Endodermal cell (in vitro differentiated cells): Measurements from ENCODE around the gene EIF1AX. TPM values are rescaled to one million over a fixed set of nuclear protein-coding genes. Genes with fewer than 3 reads are reported as not detected.

ENCODE experiments used
- DNase-seq: peaks from one replicate; pipeline ENCODE4 v3.0.0-alpha.2; 2017
- H3K27ac ChIP-seq: 2 replicates; pipeline ENCODE4 v1.5.1; 2013; ENCODE audit warnings: mild to moderate bottlenecking, low read depth, low read length, moderate library complexity
- H3K27me3 ChIP-seq: 2 replicates; pipeline ENCODE4 v1.6.1; 2013; ENCODE audit warnings: mild to moderate bottlenecking, low read length, moderate library complexity; ENCODE audit not compliant: insufficient read depth, control insufficient read depth, poor library complexity, severe bottlenecking
- H3K36me3 ChIP-seq: 2 replicates; pipeline ENCODE4 v1.7.0; 2013; ENCODE audit warnings: mild to moderate bottlenecking, low read length, moderate library complexity; ENCODE audit not compliant: control insufficient read depth, insufficient read depth
- H3K4me1 ChIP-seq: one replicate; pipeline ENCODE4 v1.7.0; 2013; ENCODE audit warnings: low read length; ENCODE audit not compliant: control insufficient read depth, insufficient read depth
- H3K4me3 ChIP-seq: 2 replicates; pipeline ENCODE4 v1.5.1; 2013; ENCODE audit warnings: mild to moderate bottlenecking, low read length, moderate library complexity
- H3K9ac ChIP-seq: 2 replicates; pipeline ENCODE4 v1.6.1; 2013; ENCODE audit warnings: mild to moderate bottlenecking, low read length, moderate library complexity; ENCODE audit not compliant: poor library complexity, severe bottlenecking; ENCODE audit errors: extremely low read depth
- H3K9me3 ChIP-seq: 2 replicates; pipeline ENCODE4 v1.6.1; 2013; ENCODE audit warnings: mild to moderate bottlenecking, low read length, moderate library complexity; ENCODE audit not compliant: control insufficient read depth
- H3K27ac Mint-ChIP-seq: 2 replicates; pipeline ENCODE4 v1.8.0; 2020; ENCODE audit warnings: mixed read lengths
- H3K27me3 Mint-ChIP-seq: 2 replicates; pipeline ENCODE4 v1.8.0; 2021; ENCODE audit warnings: mild to moderate bottlenecking, mixed read lengths; ENCODE audit not compliant: insufficient read depth
- H3K36me3 Mint-ChIP-seq: 2 replicates; pipeline ENCODE4 v1.8.0; 2020; ENCODE audit warnings: low read depth, mixed read lengths
- H3K4me1 Mint-ChIP-seq: 2 replicates; pipeline ENCODE4 v1.8.0; 2020; ENCODE audit warnings: mixed read lengths
- H3K4me3 Mint-ChIP-seq: 2 replicates; pipeline ENCODE4 v1.8.0; 2020; ENCODE audit warnings: mild to moderate bottlenecking, moderate library complexity, mixed read lengths
- H3K9me3 Mint-ChIP-seq: 2 replicates; pipeline ENCODE4 v1.8.0; 2020; ENCODE audit warnings: mild to moderate bottlenecking, mixed read lengths
- WGBS, 2 experiments: methylation state at CpG; one replicate each; pipeline versions ENCODE4 v1.1.5 to v1.1.7; 2013; ENCODE audit warnings: missing lambda C conversion rate in 2 of 2, mixed read lengths in 1 of 2; ENCODE audit not compliant: insufficient coverage in 1 of 2, insufficient read length in 1 of 2; 5-methylcytosine and 5-hydroxymethylcytosine counted together
- total RNA-seq, 2 donors: library from RNA; stranded (reverse); fragmentation: NEBNext Ultra II Directional in 1 of 2; extraction: Animal tissue kit (Norgen Biotek cat#: 25700) in 1 of 2; gene quantifications; 2 replicates in 1 of 2; 3 replicates in 1 of 2; pipeline ENCODE4 v1.2.1, GENCODE V29; 2021
- TF ChIP-seq, protein P1 (sequence below): fragments of 200-600 bp; sonication (generic); conservative IDR thresholded peaks from 2 replicates; pipeline ENCODE4 v1.5.0; 2021; ENCODE audit warnings: antibody characterized with exemption, mild to moderate bottlenecking

The EIF1AX gene
- total RNA-seq, 2 donors from 2014 or later: 98.3 to 121 TPM

DNA sequence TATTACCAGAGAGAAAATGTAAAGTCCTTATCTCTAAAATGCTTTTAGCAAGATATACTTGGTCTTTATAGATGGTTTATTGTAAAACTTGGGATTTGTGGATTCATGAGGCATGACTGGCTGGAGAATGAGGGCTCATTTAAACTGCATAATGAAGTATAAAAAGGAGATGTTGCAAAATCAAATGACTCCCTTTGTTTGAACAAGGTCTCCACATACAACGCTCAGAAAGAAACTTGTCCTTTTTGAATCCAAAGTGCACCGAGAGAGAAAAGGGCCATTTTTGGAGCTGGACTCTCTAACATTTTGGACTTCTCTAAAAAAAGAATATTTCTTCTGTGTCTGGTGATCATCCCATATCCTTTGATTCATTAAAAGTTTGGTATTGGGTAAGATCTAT, 7.7 kb upstream of the EIF1AX start:
- peaks cover 13% of the 10 kb centered on the region for H3K36me3 Mint-ChIP-seq
- TF ChIP-seq, protein P1, sequence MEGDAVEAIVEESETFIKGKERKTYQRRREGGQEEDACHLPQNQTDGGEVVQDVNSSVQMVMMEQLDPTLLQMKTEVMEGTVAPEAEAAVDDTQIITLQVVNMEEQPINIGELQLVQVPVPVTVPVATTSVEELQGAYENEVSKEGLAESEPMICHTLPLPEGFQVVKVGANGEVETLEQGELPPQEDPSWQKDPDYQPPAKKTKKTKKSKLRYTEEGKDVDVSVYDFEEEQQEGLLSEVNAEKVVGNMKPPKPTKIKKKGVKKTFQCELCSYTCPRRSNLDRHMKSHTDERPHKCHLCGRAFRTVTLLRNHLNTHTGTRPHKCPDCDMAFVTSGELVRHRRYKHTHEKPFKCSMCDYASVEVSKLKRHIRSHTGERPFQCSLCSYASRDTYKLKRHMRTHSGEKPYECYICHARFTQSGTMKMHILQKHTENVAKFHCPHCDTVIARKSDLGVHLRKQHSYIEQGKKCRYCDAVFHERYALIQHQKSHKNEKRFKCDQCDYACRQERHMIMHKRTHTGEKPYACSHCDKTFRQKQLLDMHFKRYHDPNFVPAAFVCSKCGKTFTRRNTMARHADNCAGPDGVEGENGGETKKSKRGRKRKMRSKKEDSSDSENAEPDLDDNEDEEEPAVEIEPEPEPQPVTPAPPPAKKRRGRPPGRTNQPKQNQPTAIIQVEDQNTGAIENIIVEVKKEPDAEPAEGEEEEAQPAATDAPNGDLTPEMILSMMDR: no peak
- 100% methylated on average over 1 to 2 of the region's 2 CpGs for WGBS, 2 experiments
- H3K4me3 Mint-ChIP-seq: no peak overlapping the region
- DNase-seq: no peak
- peaks cover 14% of the 10 kb centered on the region for H3K36me3 ChIP-seq
- no peak overlapping the region for H3K27ac Mint-ChIP-seq
- H3K9me3 Mint-ChIP-seq: peaks cover 44% of the 10 kb centered on the region
- H3K27ac ChIP-seq: no peak overlapping the region
- no peaks in the 10 kb centered on the region for H3K4me1 Mint-ChIP-seq
- H3K9me3 ChIP-seq: no peaks in the 10 kb centered on the region
- no peaks in the 10 kb centered on the region for H3K27me3 Mint-ChIP-seq
- H3K4me3 ChIP-seq: no peak overlapping the region
- no peak overlapping the region for H3K9ac ChIP-seq
- H3K27me3 ChIP-seq: no peaks in the 10 kb centered on the region
- no peaks in the 10 kb centered on the region for H3K4me1 ChIP-seq

DNA sequence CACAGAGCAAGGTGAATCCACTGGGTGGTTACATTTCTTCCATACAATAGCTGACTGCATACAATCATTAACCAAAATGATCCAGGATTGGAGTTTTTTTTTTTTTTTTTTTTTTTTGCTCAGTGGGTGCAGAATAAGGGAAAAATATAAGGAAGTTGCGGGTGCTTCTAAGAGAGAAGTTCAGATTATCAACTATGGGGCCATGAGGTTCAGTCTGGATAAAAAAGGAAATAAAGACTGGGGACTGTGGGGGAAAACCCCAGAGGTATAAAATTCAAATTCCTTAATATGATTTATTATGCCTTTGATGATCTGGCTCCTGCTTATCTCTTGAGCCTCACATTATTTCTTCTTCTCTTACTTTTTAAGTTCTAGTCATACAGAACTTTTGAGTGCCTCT, 5.9 kb upstream of the EIF1AX start:
- no peak overlapping the region for H3K4me3 Mint-ChIP-seq

DNA sequence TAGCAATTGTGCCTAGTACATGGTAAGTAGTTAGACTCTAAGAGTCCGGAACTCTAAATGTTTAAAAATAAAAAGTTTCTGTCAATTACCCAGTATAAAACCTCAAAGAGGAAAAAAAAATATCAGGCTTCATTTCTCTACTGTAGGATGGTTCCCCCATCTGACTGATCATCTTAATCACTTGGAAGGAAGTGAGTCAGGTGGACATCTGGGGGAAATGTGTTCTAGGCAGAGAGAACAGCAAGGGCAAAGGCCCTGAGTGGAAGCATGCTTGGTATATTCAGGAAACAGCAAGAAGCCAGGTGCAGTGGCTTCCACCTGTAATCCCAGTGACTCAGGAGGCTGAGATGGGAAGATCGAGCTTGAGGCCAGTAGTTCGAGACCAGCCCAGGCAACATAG, 2.9 kb upstream of the EIF1AX start:
- H3K27ac ChIP-seq: no peak overlapping the region
- WGBS, 2 experiments: 93% methylated on average over 3 of the region's 3 CpGs; no CpG with 5 or more reads in 1 of the 2 experiments
- peaks cover 6% of the 10 kb centered on the region for H3K36me3 ChIP-seq
- TF ChIP-seq, protein P1: no peak
- H3K27me3 Mint-ChIP-seq: no peaks in the 10 kb centered on the region
- H3K9me3 Mint-ChIP-seq: peaks cover 53% of the 10 kb centered on the region
- DNase-seq: no peak
- H3K4me3 Mint-ChIP-seq: no peak overlapping the region
- no peaks in the 10 kb centered on the region for H3K4me1 ChIP-seq
- H3K27me3 ChIP-seq: no peaks in the 10 kb centered on the region
- no peak overlapping the region for H3K27ac Mint-ChIP-seq
- H3K9ac ChIP-seq: no peak overlapping the region
- H3K4me3 ChIP-seq: no peak overlapping the region
- peaks cover 5% of the 10 kb centered on the region for H3K4me1 Mint-ChIP-seq
- no peaks in the 10 kb centered on the region for H3K9me3 ChIP-seq
- H3K36me3 Mint-ChIP-seq: peaks cover 3% of the 10 kb centered on the region

More for the DNA sequence above, 5.9 kb upstream of the EIF1AX start:
- Histone ChIP-seq H3K36me3 (peaks cover 5% of the 10 kb centered on the region), H3K4me3 (no peak overlapping the region), H3K9ac (no peak overlapping the region), H3K9me3 (no peaks in the 10 kb centered on the region), H3K4me1 (no peaks in the 10 kb centered on the region), H3K27me3 (no peaks in the 10 kb centered on the region), H3K27ac (no peak overlapping the region)
- no peak for DNase-seq
- Mint-ChIP-seq H3K27me3 (no peaks in the 10 kb centered on the region), H3K9me3 (peaks cover 48% of the 10 kb centered on the region), H3K36me3 (peaks cover 7% of the 10 kb centered on the region), H3K4me1 (no peaks in the 10 kb centered on the region), H3K27ac (no peak overlapping the region)
- TF ChIP-seq, protein P1: no peak
- WGBS, 2 experiments: 80% methylated on average over 1 of the region's 1 CpG; no CpG with 5 or more reads in 1 of the 2 experiments
